ENCODE results near the gene WNT3.

WNT3 gene

DNA sequence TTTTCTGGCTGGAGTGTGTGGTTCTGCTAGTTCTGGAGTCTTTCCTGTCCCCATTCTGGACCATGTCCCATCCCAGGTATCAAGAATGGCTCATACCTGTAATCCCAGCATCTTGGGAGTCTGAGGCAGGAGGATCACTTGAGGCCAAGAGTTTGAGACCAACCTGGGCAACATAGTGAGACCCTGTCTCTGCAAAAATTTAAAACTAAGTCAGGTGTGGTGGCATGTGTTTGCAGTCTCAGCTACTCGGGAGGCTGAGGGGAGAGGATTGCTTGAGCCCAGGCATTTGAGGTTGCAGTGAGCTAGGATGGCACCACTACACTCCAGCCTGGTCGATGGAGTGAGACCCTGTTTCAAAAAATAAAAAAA lies 15.3 kb upstream of the WNT3 start:
- Histone ChIP-seq H3K4me3 (ENCODE audit: low read length) (no peak overlapping the region), H3K9me3 (ENCODE audit: control insufficient read depth, low read depth, low read length) (no peaks in the 10 kb centered on the region), H3K36me3 (ENCODE audit: control insufficient read depth, low read depth, low read length) (no peaks in the 10 kb centered on the region), H3K9ac (ENCODE audit: low read length) (no peak overlapping the region), H3K27me3 (ENCODE audit: control insufficient read depth, insufficient read depth, low read length) (peaks cover 39% of the 10 kb centered on the region), H3K4me1 (ENCODE audit: control insufficient read depth, low read depth, low read length) (peaks cover 17% of the 10 kb centered on the region), H3K27ac (ENCODE audit: low read length) (no peak overlapping the region)

GRCh38 chr17:46832945-46833839 lies 14.7 kb upstream of the WNT3 start:
- Histone ChIP-seq H3K36me3 (ENCODE audit: control insufficient read depth, low read depth, low read length) (no peaks in the 10 kb centered on the region), H3K27me3 (ENCODE audit: control insufficient read depth, insufficient read depth, low read length) (peaks cover 39% of the 10 kb centered on the region), H3K27ac (ENCODE audit: low read length) (no peak overlapping the region), H3K4me3 (ENCODE audit: low read length) (no peak overlapping the region), H3K9me3 (ENCODE audit: control insufficient read depth, low read depth, low read length) (no peaks in the 10 kb centered on the region), H3K4me1 (ENCODE audit: control insufficient read depth, low read depth, low read length) (peaks cover 17% of the 10 kb centered on the region), H3K9ac (ENCODE audit: low read length) (no peak overlapping the region)

GRCh38 chr17:46832331-46832821 lies 13.9 kb upstream of the WNT3 start:
- peaks cover 17% of the 10 kb centered on the region for H3K4me1 ChIP-seq (ENCODE audit: control insufficient read depth, low read depth, low read length)
- H3K36me3 ChIP-seq (ENCODE audit: control insufficient read depth, low read depth, low read length), result no peaks in the 10 kb centered on the region
- no peak overlapping the region for H3K9ac ChIP-seq (ENCODE audit: low read length)
- no peaks in the 10 kb centered on the region for H3K9me3 ChIP-seq (ENCODE audit: control insufficient read depth, low read depth, low read length)
- H3K27me3 ChIP-seq (ENCODE audit: control insufficient read depth, insufficient read depth, low read length), result peaks cover 39% of the 10 kb centered on the region
- H3K27ac ChIP-seq (ENCODE audit: low read length), result no peak overlapping the region
- no peak overlapping the region for H3K4me3 ChIP-seq (ENCODE audit: low read length)

GRCh38 chr17:46831573-46832330 lies 13.3 kb upstream of the WNT3 start:
- Histone ChIP-seq H3K36me3 (ENCODE audit: control insufficient read depth, low read depth, low read length) (no peaks in the 10 kb centered on the region), H3K4me3 (ENCODE audit: low read length) (no peak overlapping the region), H3K27me3 (ENCODE audit: control insufficient read depth, insufficient read depth, low read length) (peaks cover 39% of the 10 kb centered on the region), H3K27ac (ENCODE audit: low read length) (no peak overlapping the region), H3K9me3 (ENCODE audit: control insufficient read depth, low read depth, low read length) (no peaks in the 10 kb centered on the region), H3K4me1 (ENCODE audit: control insufficient read depth, low read depth, low read length) (peaks cover 17% of the 10 kb centered on the region), H3K9ac (ENCODE audit: low read length) (no peak overlapping the region)

DNA sequence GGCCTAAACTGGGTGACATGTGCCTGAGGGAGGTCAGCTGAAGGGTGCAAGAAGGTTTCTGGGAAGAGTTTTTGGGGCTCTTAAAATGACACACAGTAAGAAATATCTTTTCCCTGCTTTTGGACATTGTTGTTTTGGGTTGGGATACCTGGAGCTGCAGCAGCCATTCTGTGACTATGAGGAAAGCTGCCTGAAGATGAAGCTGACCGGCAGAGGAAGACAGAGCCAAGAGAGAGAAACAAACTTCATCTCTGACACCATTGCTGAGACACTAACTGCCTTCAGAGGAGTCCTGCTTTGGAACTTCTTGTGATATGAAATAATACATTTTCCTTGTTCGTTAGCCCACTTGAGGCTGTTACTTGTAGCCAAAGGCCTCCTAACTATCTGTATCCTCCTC lies 8.8 kb upstream of the WNT3 start:
- Histone ChIP-seq H3K9me3 (ENCODE audit: control insufficient read depth, low read depth, low read length) (no peaks in the 10 kb centered on the region), H3K36me3 (ENCODE audit: control insufficient read depth, low read depth, low read length) (no peaks in the 10 kb centered on the region), H3K27ac (ENCODE audit: low read length) (no peak overlapping the region), H3K4me1 (ENCODE audit: control insufficient read depth, low read depth, low read length) (peaks cover 4% of the 10 kb centered on the region), H3K9ac (ENCODE audit: low read length) (no peak overlapping the region), H3K4me3 (ENCODE audit: low read length) (no peak overlapping the region), H3K27me3 (ENCODE audit: control insufficient read depth, insufficient read depth, low read length) (peaks cover 31% of the 10 kb centered on the region)

DNA sequence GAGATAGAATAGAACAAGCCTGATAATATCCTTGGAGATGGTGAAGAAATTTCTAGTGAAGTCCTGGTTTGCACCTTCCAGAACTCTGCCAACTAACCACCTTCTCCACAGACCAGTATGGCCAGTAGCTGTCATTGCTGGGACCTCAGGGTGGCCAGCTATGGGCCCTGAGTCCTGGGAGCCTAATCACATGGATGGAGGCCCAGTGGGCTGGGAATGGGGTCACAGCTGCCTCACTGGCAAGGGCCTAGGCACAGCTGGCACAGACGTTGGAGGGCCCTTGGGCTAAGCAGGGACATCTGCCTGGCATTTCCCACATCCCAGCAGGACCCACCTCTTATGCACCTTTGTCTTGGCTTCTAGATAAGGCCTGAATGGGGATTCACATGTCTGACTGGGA lies 7.6 kb upstream of the WNT3 start:
- Histone ChIP-seq H3K4me1 (ENCODE audit: control insufficient read depth, low read depth, low read length) (peaks cover 6% of the 10 kb centered on the region), H3K9ac (ENCODE audit: low read length) (no peak overlapping the region), H3K36me3 (ENCODE audit: control insufficient read depth, low read depth, low read length) (no peaks in the 10 kb centered on the region), H3K27ac (ENCODE audit: low read length) (no peak overlapping the region), H3K4me3 (ENCODE audit: low read length) (no peak overlapping the region), H3K27me3 (ENCODE audit: control insufficient read depth, insufficient read depth, low read length) (peaks cover 34% of the 10 kb centered on the region), H3K9me3 (ENCODE audit: control insufficient read depth, low read depth, low read length) (no peaks in the 10 kb centered on the region)

DNA sequence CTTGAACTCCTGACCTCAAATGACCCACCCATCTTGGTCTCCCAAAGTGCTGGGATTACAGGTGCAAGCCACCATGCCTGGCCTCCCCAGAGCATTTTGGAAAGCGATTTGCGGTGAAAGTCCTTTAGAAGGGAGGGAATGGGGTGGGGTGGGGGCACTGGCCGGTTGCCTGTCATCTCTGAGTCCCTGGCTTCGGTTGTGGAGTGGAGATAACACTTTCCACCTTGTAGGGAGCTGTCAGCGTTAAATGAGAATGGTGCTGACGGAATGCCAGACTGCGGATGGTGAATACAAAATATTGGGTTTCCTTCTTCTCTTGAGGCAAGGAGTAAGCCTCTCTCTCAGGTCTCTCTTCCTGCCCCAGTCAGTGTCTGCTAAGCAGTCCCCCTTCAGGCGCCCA lies 5.2 kb upstream of the WNT3 start:
- Histone ChIP-seq H3K9ac (ENCODE audit: low read length) (no peak overlapping the region), H3K27ac (ENCODE audit: low read length) (no peak overlapping the region), H3K4me1 (ENCODE audit: control insufficient read depth, low read depth, low read length) (peaks cover 19% of the 10 kb centered on the region), H3K9me3 (ENCODE audit: control insufficient read depth, low read depth, low read length) (no peaks in the 10 kb centered on the region), H3K4me3 (ENCODE audit: low read length) (no peak overlapping the region), H3K36me3 (ENCODE audit: control insufficient read depth, low read depth, low read length) (no peaks in the 10 kb centered on the region), H3K27me3 (ENCODE audit: control insufficient read depth, insufficient read depth, low read length) (peaks cover 51% of the 10 kb centered on the region)

- no peaks in the 10 kb centered on the region for H3K36me3 ChIP-seq (ENCODE audit: control insufficient read depth, low read depth, low read length)
- H3K27me3 ChIP-seq (ENCODE audit: control insufficient read depth, insufficient read depth, low read length), result peaks cover 63% of the 10 kb centered on the region
- H3K4me3 ChIP-seq (ENCODE audit: low read length), result no peak overlapping the region
- H3K9me3 ChIP-seq (ENCODE audit: control insufficient read depth, low read depth, low read length), result no peaks in the 10 kb centered on the region
- no peak overlapping the region for H3K27ac ChIP-seq (ENCODE audit: low read length)
- H3K9ac ChIP-seq (ENCODE audit: low read length), result no peak overlapping the region
- H3K4me1 ChIP-seq (ENCODE audit: control insufficient read depth, low read depth, low read length), result peaks cover 25% of the 10 kb centered on the region
Measured at GRCh38 chr17:46822388-46822921, 4.0 kb upstream of the WNT3 start.

DNA sequence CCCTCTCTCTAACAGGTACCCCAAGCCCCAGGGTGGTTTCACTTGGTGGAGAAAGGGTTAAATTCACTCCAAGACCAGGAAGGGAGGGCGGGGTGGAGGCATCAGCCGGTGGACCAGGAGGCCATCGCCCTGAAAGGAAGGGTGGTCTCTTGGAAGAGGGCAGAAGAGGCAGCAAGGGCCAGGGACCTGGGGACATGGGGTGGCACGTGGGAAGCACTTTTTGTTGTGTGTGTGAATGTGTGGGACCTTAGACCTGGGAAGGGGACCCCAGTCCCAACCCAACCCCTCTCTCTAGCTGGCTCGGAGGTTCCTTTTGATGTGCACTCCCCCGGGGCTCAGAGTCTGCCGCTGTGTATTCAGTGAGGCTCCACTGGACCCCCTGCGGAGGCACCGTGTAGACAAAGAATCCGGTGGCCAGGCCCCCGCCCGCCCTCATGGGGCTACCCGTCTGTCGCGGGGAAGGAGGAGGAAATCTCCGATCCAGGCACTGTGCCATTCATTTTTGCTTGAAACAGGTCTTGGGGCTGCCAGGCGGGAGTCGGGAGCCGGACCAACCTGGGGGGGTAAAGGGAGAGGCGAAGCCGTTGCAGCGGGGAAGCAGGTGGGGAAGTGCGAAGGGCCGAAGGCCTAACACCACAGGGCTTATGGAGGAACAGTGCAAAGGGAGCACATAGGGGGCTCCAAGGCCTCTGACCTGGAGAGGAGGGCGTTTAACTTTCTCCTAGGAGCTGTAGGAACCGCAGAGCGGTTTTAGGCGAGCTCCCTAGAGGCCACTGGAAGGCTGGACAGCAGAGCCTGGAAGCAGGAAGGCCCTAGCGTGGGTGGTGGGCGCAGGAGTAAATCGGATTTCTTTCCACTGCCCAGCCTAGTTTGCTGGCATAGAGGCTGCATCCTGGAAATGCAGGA lies 3.2 kb upstream of the WNT3 start:
- no peaks in the 10 kb centered on the region for H3K9me3 ChIP-seq (ENCODE audit: control insufficient read depth, low read depth, low read length)
- no peak overlapping the region for H3K27ac ChIP-seq (ENCODE audit: low read length)
- H3K9ac ChIP-seq (ENCODE audit: low read length), result no peak overlapping the region
- peaks cover 32% of the 10 kb centered on the region for H3K4me1 ChIP-seq (ENCODE audit: control insufficient read depth, low read depth, low read length)
- peaks cover 70% of the 10 kb centered on the region for H3K27me3 ChIP-seq (ENCODE audit: control insufficient read depth, insufficient read depth, low read length)
- peak overlapping the region; percentile 30 for H3K4me3 ChIP-seq (ENCODE audit: low read length)
- H3K36me3 ChIP-seq (ENCODE audit: control insufficient read depth, low read depth, low read length), result no peaks in the 10 kb centered on the region

DNA sequence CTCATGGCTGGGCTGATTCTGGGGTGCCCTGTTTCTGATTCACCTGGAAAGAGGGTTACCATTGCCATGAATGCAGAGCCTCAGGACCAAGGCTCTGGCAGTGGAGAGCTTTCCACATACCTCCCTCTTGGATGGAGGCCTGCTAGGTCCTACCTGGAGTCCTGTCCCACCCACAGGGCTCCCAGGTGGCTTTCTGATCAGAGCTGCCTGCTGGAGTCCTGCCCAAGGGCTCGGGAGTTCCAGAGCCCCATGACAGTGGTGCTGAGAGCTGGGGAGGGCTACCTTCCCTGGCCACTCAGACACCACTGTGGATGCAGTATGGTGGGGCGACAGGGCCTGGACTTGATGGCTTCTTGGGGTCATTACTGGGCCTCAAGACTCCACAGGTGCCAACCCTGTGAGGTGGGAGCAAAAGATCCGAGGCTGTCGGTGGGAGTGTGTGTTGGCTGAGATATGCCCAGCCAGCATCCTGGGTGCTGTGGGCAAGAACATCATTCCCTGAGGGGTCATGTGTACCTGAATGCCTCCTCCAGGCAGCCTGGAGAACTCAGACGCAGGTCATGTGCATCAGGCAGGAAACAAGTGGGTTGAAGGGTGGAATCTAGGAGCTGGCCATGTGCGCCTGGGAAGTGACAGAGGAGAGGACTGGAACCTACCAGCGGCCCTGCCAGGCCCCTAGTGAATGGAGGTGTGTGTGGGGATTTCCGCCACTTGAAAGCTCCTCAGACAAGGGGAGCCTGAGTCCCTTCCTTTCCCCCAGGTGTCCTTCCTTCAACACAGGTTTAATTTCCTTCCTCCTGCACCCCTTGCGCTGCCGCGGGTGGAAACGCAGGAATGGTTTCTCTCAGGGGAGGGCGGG lies 2.3 kb upstream of the WNT3 start:
- peaks cover 36% of the 10 kb centered on the region for H3K4me1 ChIP-seq (ENCODE audit: control insufficient read depth, low read depth, low read length)
- H3K27me3 ChIP-seq (ENCODE audit: control insufficient read depth, insufficient read depth, low read length), result peaks cover 79% of the 10 kb centered on the region
- H3K4me3 ChIP-seq (ENCODE audit: low read length), result peak overlapping the region; percentile 66
- no peaks in the 10 kb centered on the region for H3K9me3 ChIP-seq (ENCODE audit: control insufficient read depth, low read depth, low read length)
- no peak overlapping the region for H3K27ac ChIP-seq (ENCODE audit: low read length)
- H3K9ac ChIP-seq (ENCODE audit: low read length), result no peak overlapping the region
- no peaks in the 10 kb centered on the region for H3K36me3 ChIP-seq (ENCODE audit: control insufficient read depth, low read depth, low read length)

Data from iPS-18a (cell line).